Muscle of back (tissue), 11 donors: Measurements from ENCODE around the gene KANSL1. TPM values are rescaled to one million over a fixed set of nuclear protein-coding genes. Genes with fewer than 3 reads are reported as not detected.
A peak's percentile ranks its signal among the peaks of the same experiment; 100 is the strongest.
"Not testable (repeated sequence)": the region's sequence is repeated elsewhere in the genome, so short reads cannot be mapped to it uniquely, and the experiment has no call there.

Experiments
- DNase-seq, 3 donors: peaks; one replicate each; pipeline versions ENCODE4 v3.0.0 to v3.0.0-alpha.2; 2013
- polyA plus RNA-seq, 10 donors: library from polyadenylated mRNA; unstranded; fragments of 120-200 nt; gene quantifications; one replicate each; pipeline ENCODE4 v1.2.1, GENCODE V29; 2013; ENCODE audit not compliant: insufficient read length in 10 of 10

The KANSL1 gene
- polyA plus RNA-seq, 10 donors: 25.4 to 63.0 (median 33.5) TPM

DNA sequence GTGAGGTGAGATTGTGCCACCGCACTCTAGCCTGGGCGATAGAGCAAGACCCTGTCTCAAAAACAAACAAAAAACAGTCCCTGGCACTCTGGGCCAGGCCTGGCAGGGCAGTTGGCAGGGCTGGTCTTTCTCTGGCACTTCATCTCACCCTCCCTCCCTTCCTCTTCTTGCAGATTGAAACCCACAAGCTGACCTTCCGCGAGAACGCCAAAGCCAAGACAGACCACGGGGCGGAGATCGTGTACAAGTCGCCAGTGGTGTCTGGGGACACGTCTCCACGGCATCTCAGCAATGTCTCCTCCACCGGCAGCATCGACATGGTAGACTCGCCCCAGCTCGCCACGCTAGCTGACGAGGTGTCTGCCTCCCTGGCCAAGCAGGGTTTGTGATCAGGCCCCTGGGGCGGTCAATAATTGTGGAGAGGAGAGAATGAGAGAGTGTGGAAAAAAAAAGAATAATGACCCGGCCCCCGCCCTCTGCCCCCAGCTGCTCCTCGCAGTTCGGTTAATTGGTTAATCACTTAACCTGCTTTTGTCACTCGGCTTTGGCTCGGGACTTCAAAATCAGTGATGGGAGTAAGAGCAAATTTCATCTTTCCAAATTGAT lies 169.3 kb downstream of the KANSL1 start:
- DNase-seq: no peak

DNA sequence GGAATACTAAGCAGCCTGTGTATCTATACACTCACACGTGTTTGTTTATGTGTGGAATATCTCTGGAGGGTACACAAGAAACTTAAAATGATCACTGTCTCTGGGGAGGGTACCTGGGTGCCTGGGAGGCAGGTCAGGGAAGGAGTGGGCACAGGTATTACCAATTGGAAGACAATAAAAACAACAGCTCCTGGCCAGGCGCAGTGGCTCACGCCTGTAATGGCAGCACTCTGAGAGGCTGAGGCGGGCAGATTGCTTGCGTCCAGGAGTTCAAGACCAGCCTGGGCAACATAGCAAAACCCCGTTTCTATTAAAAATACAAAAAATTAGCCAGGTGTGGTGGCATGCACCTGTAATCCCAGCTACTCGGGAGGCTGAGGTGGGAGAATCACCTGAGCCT lies 169.9 kb downstream of the KANSL1 start:
- DNase-seq: not testable (repeated sequence)

GRCh38 chr17:46020998-46021397 lies 172.2 kb downstream of the KANSL1 start:
- no peak for DNase-seq

DNA sequence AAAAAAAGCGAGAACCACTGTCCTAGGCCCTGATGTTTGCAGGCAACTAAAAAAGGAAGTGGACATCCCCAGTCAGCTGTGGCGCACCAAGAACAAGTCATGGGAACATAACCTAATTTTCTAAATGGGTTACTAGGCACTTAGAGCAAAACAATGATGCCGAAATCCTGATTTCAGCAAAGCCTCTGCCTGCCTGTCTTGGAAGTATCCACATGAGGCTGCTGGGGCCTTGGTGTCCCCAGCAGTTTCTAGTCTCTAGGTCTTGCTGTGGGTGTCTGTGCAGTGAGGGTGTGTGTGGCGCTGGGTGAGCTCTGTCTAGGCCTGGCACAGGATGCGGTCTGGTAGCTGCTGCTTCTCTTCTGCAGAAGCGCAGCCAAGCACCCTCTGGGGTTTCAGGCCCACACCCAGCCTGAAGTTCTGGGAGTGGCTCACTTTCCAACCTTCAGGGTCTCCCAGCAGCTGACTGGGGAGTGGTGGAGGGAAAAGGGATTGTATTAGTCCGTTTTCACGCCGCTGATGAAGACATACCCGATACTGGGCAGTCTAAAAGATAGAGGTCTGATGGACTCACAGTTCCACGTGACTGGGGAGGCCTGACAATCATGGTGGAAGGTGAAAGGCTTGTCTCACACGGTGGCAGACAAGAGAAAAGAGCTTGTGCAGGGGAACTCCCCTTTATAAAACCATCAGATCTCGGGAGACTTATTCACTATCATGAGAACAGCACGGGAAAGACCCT lies 173.0 kb downstream of the KANSL1 start:
- DNase-seq: no peak

- DNase-seq: not testable (repeated sequence)
These were observed 173.8 kb downstream of the KANSL1 start for GRCh38 chr17:46019408-46019925.

DNA sequence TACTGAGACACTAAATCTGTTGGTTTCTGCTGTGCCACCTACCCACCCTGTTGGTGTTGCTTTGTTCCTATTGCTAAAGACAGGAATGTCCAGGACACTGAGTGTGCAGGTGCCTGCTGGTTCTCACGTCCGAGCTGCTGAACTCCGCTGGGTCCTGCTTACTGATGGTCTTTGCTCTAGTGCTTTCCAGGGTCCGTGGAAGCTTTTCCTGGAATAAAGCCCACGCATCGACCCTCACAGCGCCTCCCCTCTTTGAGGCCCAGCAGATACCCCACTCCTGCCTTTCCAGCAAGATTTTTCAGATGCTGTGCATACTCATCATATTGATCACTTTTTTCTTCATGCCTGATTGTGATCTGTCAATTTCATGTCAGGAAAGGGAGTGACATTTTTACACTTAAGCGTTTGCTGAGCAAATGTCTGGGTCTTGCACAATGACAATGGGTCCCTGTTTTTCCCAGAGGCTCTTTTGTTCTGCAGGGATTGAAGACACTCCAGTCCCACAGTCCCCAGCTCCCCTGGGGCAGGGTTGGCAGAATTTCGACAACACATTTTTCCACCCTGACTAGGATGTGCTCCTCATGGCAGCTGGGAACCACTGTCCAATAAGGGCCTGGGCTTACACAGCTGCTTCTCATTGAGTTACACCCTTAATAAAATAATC lies 179.6 kb downstream of the KANSL1 start:
- peak; percentile 37 to 64 (median 43) for DNase-seq

- DNase-seq: no peak
These were observed 180.1 kb downstream of the KANSL1 start for GRCh38 chr17:46013127-46013501.

DNA sequence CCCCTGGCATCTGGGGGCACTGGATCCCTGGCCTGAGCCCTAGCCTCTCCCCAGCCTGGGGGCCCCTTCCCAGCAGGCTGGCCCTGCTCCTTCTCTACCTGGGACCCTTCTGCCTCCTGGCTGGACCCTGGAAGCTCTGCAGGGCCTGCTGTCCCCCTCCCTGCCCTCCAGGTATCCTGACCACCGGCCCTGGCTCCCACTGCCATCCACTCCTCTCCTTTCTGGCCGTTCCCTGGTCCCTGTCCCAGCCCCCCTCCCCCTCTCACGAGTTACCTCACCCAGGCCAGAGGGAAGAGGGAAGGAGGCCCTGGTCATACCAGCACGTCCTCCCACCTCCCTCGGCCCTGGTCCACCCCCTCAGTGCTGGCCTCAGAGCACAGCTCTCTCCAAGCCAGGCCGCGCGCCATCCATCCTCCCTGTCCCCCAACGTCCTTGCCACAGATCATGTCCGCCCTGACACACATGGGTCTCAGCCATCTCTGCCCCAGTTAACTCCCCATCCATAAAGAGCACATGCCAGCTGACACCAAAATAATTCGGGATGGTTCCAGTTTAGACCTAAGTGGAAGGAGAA lies 180.6 kb downstream of the KANSL1 start:
- no peak for DNase-seq

GRCh38 chr17:46011711-46012505 lies 181.3 kb downstream of the KANSL1 start:
- DNase-seq: no peak

GRCh38 chr17:46010597-46011186 lies 182.5 kb downstream of the KANSL1 start:
- no peak for DNase-seq

DNA sequence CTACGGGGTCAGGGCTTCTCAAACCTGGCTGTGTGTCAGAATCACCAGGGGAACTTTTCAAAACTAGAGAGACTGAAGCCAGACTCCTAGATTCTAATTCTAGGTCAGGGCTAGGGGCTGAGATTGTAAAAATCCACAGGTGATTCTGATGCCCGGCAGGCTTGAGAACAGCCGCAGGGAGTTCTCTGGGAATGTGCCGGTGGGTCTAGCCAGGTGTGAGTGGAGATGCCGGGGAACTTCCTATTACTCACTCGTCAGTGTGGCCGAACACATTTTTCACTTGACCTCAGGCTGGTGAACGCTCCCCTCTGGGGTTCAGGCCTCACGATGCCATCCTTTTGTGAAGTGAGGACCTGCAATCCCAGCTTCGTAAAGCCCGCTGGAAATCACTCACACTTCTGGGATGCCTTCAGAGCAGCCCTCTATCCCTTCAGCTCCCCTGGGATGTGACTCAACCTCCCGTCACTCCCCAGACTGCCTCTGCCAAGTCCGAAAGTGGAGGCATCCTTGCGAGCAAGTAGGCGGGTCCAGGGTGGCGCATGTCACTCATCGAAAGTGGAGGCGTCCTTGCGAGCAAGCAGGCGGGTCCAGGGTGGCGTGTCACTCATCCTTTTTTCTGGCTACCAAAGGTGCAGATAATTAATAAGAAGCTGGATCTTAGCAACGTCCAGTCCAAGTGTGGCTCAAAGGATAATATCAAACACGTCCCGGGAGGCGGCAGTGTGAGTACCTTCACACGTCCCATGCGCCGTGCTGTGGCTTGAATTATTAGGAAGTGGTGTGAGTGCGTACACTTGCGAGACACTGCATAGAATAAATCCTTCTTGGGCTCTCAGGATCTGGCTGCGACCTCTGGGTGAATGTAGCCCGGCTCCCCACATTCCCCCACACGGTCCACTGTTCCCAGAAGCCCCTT lies 183.3 kb downstream of the KANSL1 start:
- no peak for DNase-seq

- no peak for DNase-seq
These were observed 184.6 kb downstream of the KANSL1 start for GRCh38 chr17:46008591-46008990.

- DNase-seq: no peak
These were observed 185.7 kb downstream of the KANSL1 start for GRCh38 chr17:46007461-46007965.

GRCh38 chr17:46006082-46006481 lies 187.1 kb downstream of the KANSL1 start:
- not testable (repeated sequence) for DNase-seq

- peak; percentile 27 to 45 (median 44) for DNase-seq
These were observed 189.1 kb downstream of the KANSL1 start for GRCh38 chr17:46003907-46004748.

DNA sequence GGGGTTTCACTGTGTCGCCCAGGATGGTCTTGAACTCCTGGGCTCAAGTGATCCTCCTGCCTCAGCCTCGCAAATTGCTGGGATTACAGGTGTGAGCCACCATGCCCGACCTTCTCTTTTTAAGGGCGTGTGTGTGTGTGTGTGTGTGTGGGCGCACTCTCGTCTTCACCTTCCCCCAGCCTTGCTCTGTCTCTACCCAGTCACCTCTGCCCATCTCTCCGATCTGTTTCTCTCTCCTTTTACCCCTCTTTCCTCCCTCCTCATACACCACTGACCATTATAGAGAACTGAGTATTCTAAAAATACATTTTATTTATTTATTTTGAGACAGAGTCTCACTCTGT lies 190.3 kb downstream of the KANSL1 start:
- DNase-seq: no peak

DNA sequence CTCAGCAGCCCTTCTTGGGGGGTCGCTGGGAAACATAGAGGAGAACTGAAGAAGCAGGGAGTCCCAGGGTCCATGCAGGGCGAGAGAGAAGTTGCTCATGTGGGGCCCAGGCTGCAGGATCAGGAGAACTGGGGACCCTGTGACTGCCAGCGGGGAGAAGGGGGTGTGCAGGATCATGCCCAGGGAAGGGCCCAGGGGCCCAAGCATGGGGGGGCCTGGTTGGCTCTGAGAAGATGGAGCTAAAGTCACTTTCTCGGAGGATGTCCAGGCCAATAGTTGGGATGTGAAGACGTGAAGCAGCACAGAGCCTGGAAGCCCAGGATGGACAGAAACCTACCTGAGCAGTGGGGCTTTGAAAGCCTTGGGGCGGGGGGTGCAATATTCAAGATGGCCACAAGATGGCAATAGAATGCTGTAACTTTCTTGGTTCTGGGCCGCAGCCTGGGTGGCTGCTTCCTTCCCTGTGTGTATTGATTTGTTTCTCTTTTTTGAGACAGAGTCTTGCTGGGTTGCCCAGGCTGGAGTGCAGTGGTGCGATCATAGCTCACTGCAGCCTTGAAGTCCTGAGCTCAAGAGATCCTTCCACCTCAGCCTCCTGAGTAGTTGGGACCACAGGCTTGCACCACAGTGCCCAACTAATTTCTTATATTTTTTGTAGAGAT lies 190.8 kb downstream of the KANSL1 start:
- DNase-seq: peak; percentile 57 to 82 (median 69)
